Endothelial cell of umbilical vein (primary cell): Measurements from ENCODE around the gene KRT78. TPM values are rescaled to one million over a fixed set of nuclear protein-coding genes. Genes with fewer than 3 reads are reported as not detected.

Experiments used
- BruUV-seq: library from RNA; stranded (reverse); fragments of 400-500 nt; replicated peaks from 2 replicates; lab custom pipeline; 2021; lab: Mats Ljungman, UMichigan
- CTCF ChIA-PET: fragments of 300-600, 350-600 bp; sonication (Branson Sonifier 250); formaldehyde crosslinking; loops from one replicate; lab custom pipeline; 2021; ENCODE audit warnings: antibody characterized with exemption, inconsistent platforms; lab: Charles Lee
- POLR2A ChIA-PET: fragments of 300-600, 350-600 bp; sonication (Branson Sonifier 250); formaldehyde crosslinking; loops from one replicate; lab custom pipeline; 2021; ENCODE audit warnings: antibody characterized with exemption, inconsistent platforms; lab: Charles Lee
- DNase-seq: peaks from one replicate; pipeline ENCODE4 v3.0.0-alpha.2; 2011; ENCODE audit warnings: low read depth, low spot score
- FAIRE-seq: peaks from 2 replicates; lab custom pipeline; 2011; peaks lifted over from hg19 to GRCh38; lab: Jason Lieb, UNC
- H2AFZ ChIP-seq: 2 replicates; pipeline ENCODE4 v1.6.0; 2012; ENCODE audit warnings: low read depth, low read length, control low read depth, inconsistent platforms
- H3K27ac ChIP-seq: 2 replicates; pipeline ENCODE4 v1.5.1; 2011; ENCODE audit warnings: low read depth, mild to moderate bottlenecking, control low read depth, low read length, moderate library complexity; ENCODE audit not compliant: insufficient read depth
- H3K27me3 ChIP-seq, 2 experiments: 2 replicates each; pipeline versions ENCODE4 v1.6.0 to v1.6.1; 2011; ENCODE audit warnings: low read length in 2 of 2, mixed read lengths in 1 of 2; ENCODE audit not compliant: control insufficient read depth in 2 of 2, insufficient read depth in 2 of 2
- H3K36me3 ChIP-seq, 2 experiments: 2 replicates in 1 of 2; 3 replicates in 1 of 2; pipeline ENCODE4 v1.5.1; 2011; ENCODE audit warnings: low read length in 2 of 2, mild to moderate bottlenecking in 1 of 2, moderate library complexity in 1 of 2; ENCODE audit not compliant: control insufficient read depth in 2 of 2, insufficient read depth in 2 of 2; ENCODE audit errors: extremely low read depth in 1 of 2
- H3K4me1 ChIP-seq: 3 replicates; pipeline ENCODE4 v1.5.1; 2011; ENCODE audit warnings: mild to moderate bottlenecking, low read length; ENCODE audit not compliant: control insufficient read depth, insufficient read depth; ENCODE audit errors: extremely low read depth
- H3K4me2 ChIP-seq: 2 replicates; pipeline ENCODE4 v1.6.1; 2011; ENCODE audit warnings: low read length, control low read depth, mixed read lengths; ENCODE audit not compliant: insufficient read depth
- H3K4me3 ChIP-seq, 3 experiments: fragments of 200-600 bp in 1 of 3; sonication (generic), shearing (Covaris generic) in 1 of 3; replicated peaks in 1 of 3; 2 replicates each; pipeline ENCODE4 v1.5.1; 2011 to 2016; ENCODE audit warnings: control low read depth in 3 of 3, low read length in 3 of 3, mild to moderate bottlenecking in 2 of 3, inconsistent platforms in 1 of 3, low read depth in 1 of 3, moderate library complexity in 1 of 3; ENCODE audit not compliant: insufficient read depth in 1 of 3
- H3K79me2 ChIP-seq: 2 replicates; pipeline ENCODE4 v1.6.0; 2012; ENCODE audit warnings: low read length, inconsistent platforms; ENCODE audit not compliant: control insufficient read depth, insufficient read depth
- H3K9ac ChIP-seq: replicated peaks from 2 replicates; pipeline ENCODE3; 2011; ENCODE audit warnings: low read length, control low read depth; ENCODE audit not compliant: insufficient read depth; ENCODE audit errors: extremely low read depth
- H3K9me1 ChIP-seq: replicated peaks from 3 replicates; pipeline ENCODE4 v1.6.0; 2011; ENCODE audit warnings: mild to moderate bottlenecking, low read length; ENCODE audit not compliant: control insufficient read depth, insufficient read depth; ENCODE audit errors: extremely low read depth
- H3K9me3 ChIP-seq: replicated peaks from 2 replicates; pipeline ENCODE4 v1.5.1; 2012; ENCODE audit warnings: low read length, inconsistent platforms; ENCODE audit not compliant: control insufficient read depth, insufficient read depth
- H4K20me1 ChIP-seq: replicated peaks from 2 replicates; pipeline ENCODE3; 2011; ENCODE audit warnings: mild to moderate bottlenecking, low read length; ENCODE audit not compliant: control insufficient read depth, insufficient read depth; ENCODE audit errors: extremely low read depth
- CTCF ChIP-seq, 2 donors: IDR thresholded peaks; 1 replicate in 1 of 2; 2 replicates in 1 of 2; pipeline ENCODE4 v1.5.1; 2011; ENCODE audit warnings: low read length in 2 of 2, mild to moderate bottlenecking in 2 of 2, moderate library complexity in 2 of 2, control low read depth in 1 of 2, inconsistent platforms in 1 of 2, low read depth in 1 of 2; ENCODE audit not compliant: insufficient read depth in 1 of 2; ENCODE audit errors: extremely low read depth in 1 of 2
- EZH2 ChIP-seq: IDR thresholded peaks from 2 replicates; pipeline ENCODE4 v1.6.1; 2012; ENCODE audit warnings: borderline replicate concordance, low read depth, mild to moderate bottlenecking, moderate library complexity, low read length, inconsistent platforms; ENCODE audit not compliant: severe bottlenecking
- FOS ChIP-seq: IDR thresholded peaks from 2 replicates; pipeline ENCODE4 v1.6.1; 2011; ENCODE audit warnings: mild to moderate bottlenecking, low read length, moderate library complexity, borderline replicate concordance; ENCODE audit not compliant: insufficient read depth
- GATA2 ChIP-seq: IDR thresholded peaks from 2 replicates; pipeline ENCODE4 v1.7.0; 2011; ENCODE audit warnings: low read depth, mild to moderate bottlenecking, moderate library complexity, mixed read lengths, low read length; ENCODE audit not compliant: insufficient read length, insufficient read depth
- JUN ChIP-seq: IDR thresholded peaks from 2 replicates; pipeline ENCODE4 v1.6.1; 2011; ENCODE audit warnings: borderline replicate concordance, low read depth; ENCODE audit not compliant: insufficient read length, insufficient read depth
- MYC ChIP-seq: IDR thresholded peaks from one replicate; pipeline ENCODE4 v1.6.1; 2011; ENCODE audit warnings: mild to moderate bottlenecking, low read depth, low read length
- POLR2A ChIP-seq: IDR thresholded peaks from 2 replicates; pipeline ENCODE4 v1.6.1; 2012; ENCODE audit warnings: low read depth, mild to moderate bottlenecking, control low read depth, low read length
- POLR2AphosphoS5 ChIP-seq: IDR thresholded peaks from 2 replicates; pipeline ENCODE4 v1.6.1; 2012; ENCODE audit warnings: low read depth, mild to moderate bottlenecking, control low read depth, low read length, moderate library complexity; ENCODE audit not compliant: insufficient read depth
- dilution Hi-C: fragments of 300-500 bp; cut with MboI; formaldehyde crosslinking; loops from one replicate; pipeline ENCODE4 v1.15.0; 2019; ENCODE audit warnings: low sequenced_read_pairs; ENCODE audit not compliant: extremely low pct_ligation_motif_present
- intact Hi-C: fragments of 100-400 bp; cut with micrococcal nuclease; formaldehyde crosslinking; loops from one replicate; pipeline ENCODE4 v1.10.0; 2022
- polyA plus RNA-seq, 4 experiments: library from polyadenylated mRNA; depleted of rRNA in 3 of 4; stranded (reverse) in 3 of 4; unstranded in 1 of 4; fragments of >200 nt; gene quantifications; 2 replicates each; pipeline versions ENCODE4 v1.2.1 to v1.2.3, GENCODE V29; 2011 to 2012; ENCODE audit warnings: missing spikeins in 1 of 4
- total RNA-seq: library from RNA; stranded (reverse); gene quantifications from 2 replicates; pipeline ENCODE4 v1.2.3, GENCODE V29; 2021
- TF ChIP-seq, protein P1 (sequence below): IDR thresholded peaks from 2 replicates; pipeline ENCODE4 v1.6.1; 2011; ENCODE audit not compliant: insufficient read depth, insufficient read length

Gene KRT78
- total and polyA plus RNA-seq, 2 donors (not counting 3 experiments of a cell fraction or from before 2014, with no cell fraction given), result not detected

GRCh38 chr12:52849511-52849910 lies 717 bp upstream of the KRT78 start:
- dilution Hi-C loops, result no loop called here
- no peaks in the 10 kb centered on the region for H3K9me1 ChIP-seq

More at GRCh38 chr12:52849511-52849910, 717 bp upstream of the KRT78 start:
- FAIRE-seq, result no peak
- DNase-seq, result no peak
- H3K9me3 ChIP-seq, result no peaks in the 10 kb centered on the region
- no peak overlapping the region for H3K4me3 ChIP-seq
- ChIA-PET POLR2A (no interaction called here), CTCF (interaction anchor here (1.1 kb wide), 1 partner anchor 16 kb away, joined by 4 read pairs; no protein-coding TSS in a partner anchor)
- no peaks in the 10 kb centered on the region for H4K20me1 ChIP-seq
- no TSS peak for BruUV-seq
- no peaks in the 10 kb centered on the region for H3K79me2 ChIP-seq
- TF ChIP-seq POLR2AphosphoS5, result no peak
- TF ChIP-seq MYC, result no peak
- TF ChIP-seq JUN, result no peak
- TF ChIP-seq GATA2, result no peak
- no peak for TF ChIP-seq POLR2A
- no peak for TF ChIP-seq FOS
- TF ChIP-seq CTCF (IDR thresholded peaks at IDR 0.05; ENCODE audit: extremely low read depth in 1 of 2, insufficient read depth in 1 of 2, low read depth in 1 of 2, low read length in 2 of 2), result no peak
- TF ChIP-seq, protein P1, sequence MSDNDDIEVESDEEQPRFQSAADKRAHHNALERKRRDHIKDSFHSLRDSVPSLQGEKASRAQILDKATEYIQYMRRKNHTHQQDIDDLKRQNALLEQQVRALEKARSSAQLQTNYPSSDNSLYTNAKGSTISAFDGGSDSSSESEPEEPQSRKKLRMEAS, result no peak
- no peak for TF ChIP-seq EZH2
- no peak overlapping the region for H3K4me2 ChIP-seq
- H3K36me3 ChIP-seq, result no peaks in the 10 kb centered on the region
- no peak overlapping the region for H3K9ac ChIP-seq
- H3K27me3 ChIP-seq, result peaks cover 5% of the 10 kb centered on the region in 2 experiments
- H3K27ac ChIP-seq, result no peak overlapping the region
- intact Hi-C loops, result no loop called here
- no peak overlapping the region for H2AFZ ChIP-seq
- H3K4me1 ChIP-seq, result no peaks in the 10 kb centered on the region
